Spleen (tissue), 7 donors: ENCODE results near the gene HYAL1.

Experiments used
- CTCF ChIP-seq, 11 experiments: fragments of 200-600 bp in 7 of 11; fragments of 450-650 bp in 4 of 11; sonication (generic) in 4 of 11; IDR thresholded peaks in 8 of 11; conservative IDR thresholded peaks in 3 of 11; 1 replicate in 7 of 11; 2 replicates in 4 of 11; pipeline versions ENCODE4 v1.4.0 to v1.8.0; 2016 to 2021; ENCODE audit warnings: antibody characterized with exemption in 11 of 11, inconsistent platforms in 4 of 11, mild to moderate bottlenecking in 1 of 11
- POLR2A ChIP-seq, 3 donors: fragments of 450-650 bp; IDR thresholded peaks; one replicate each; pipeline ENCODE4 v1.5.1; 2017; ENCODE audit warnings: antibody characterized with exemption in 3 of 3, mild to moderate bottlenecking in 1 of 3
- POLR2AphosphoS5 ChIP-seq, 3 donors: sonication (generic); formaldehyde crosslinking; IDR thresholded peaks; one replicate each; pipeline ENCODE4 v1.5.1; 2017; ENCODE audit warnings: antibody characterized with exemption in 3 of 3
- donor health status: DM: no; HTN: no; CAD: no; lungs with moderate emphysema.
- donor health status: DM: no; HTN: no; CAD: no.
- donor health status: DM: no; HTN: no; CAD: no.

- no peak for TF ChIP-seq CTCF (IDR thresholded peaks at IDR 0.05 in 8 of 11, conservative IDR thresholded peaks at IDR 0.05 in 3 of 11)
- TF ChIP-seq POLR2A (IDR thresholded peaks at IDR 0.05): no peak
- TF ChIP-seq POLR2AphosphoS5 (IDR thresholded peaks at IDR 0.05): no peak
Observed at GRCh38 chr3:50251220-50251619, 52.2 kb downstream of the HYAL1 start.
